Stimulated activated CD8-positive, alpha-beta memory T cell treated with anti-CD3 and anti-CD28 coated beads, Interleukin-4, amount 100 ng/mL, for 1 hour (primary cell): ENCODE measurements around the gene SOHLH1.

Experiments used
- DNase-seq, 2 donors: peaks; one replicate each; pipeline ENCODE4 v3.0.0-alpha.2; 2020; ENCODE audit warnings: low read depth in 2 of 2, low spot score in 1 of 2

Gene SOHLH1

GRCh38 chr9:135729480-135729879 lies 30.2 kb upstream of the SOHLH1 start:
- no peak for DNase-seq

- DNase-seq = no peak
Observed at GRCh38 chr9:135728436-135729110, 29.3 kb upstream of the SOHLH1 start.

- DNase-seq = no peak
Observed at GRCh38 chr9:135727257-135727875, 28.1 kb upstream of the SOHLH1 start.

GRCh38 chr9:135726138-135726853 lies 27.0 kb upstream of the SOHLH1 start:
- no peak for DNase-seq

- DNase-seq = no peak
Observed at GRCh38 chr9:135724186-135724787, 25.0 kb upstream of the SOHLH1 start.

- no peak for DNase-seq
Observed at GRCh38 chr9:135722365-135722764, 23.1 kb upstream of the SOHLH1 start.

GRCh38 chr9:135719472-135719871 lies 20.2 kb upstream of the SOHLH1 start:
- no peak for DNase-seq

- no peak for DNase-seq
Observed at GRCh38 chr9:135718616-135719015, 19.3 kb upstream of the SOHLH1 start.

- DNase-seq = no peak
Observed at GRCh38 chr9:135717410-135717809, 18.1 kb upstream of the SOHLH1 start.

- DNase-seq = no peak
Observed at GRCh38 chr9:135716045-135716444, 16.8 kb upstream of the SOHLH1 start.

- no peak for DNase-seq
Observed at GRCh38 chr9:135715056-135715595, 15.8 kb upstream of the SOHLH1 start.

- no peak for DNase-seq
Observed at GRCh38 chr9:135714242-135715055, 15.2 kb upstream of the SOHLH1 start.

GRCh38 chr9:135712613-135713295 lies 13.5 kb upstream of the SOHLH1 start:
- DNase-seq = no peak

GRCh38 chr9:135711881-135712280 lies 12.6 kb upstream of the SOHLH1 start:
- no peak for DNase-seq

- DNase-seq = no peak
Observed at GRCh38 chr9:135711391-135711790, 12.1 kb upstream of the SOHLH1 start.

GRCh38 chr9:135708164-135708563 lies 8.9 kb upstream of the SOHLH1 start:
- no peak for DNase-seq

- DNase-seq = no peak
Observed at GRCh38 chr9:135707252-135708138, 8.2 kb upstream of the SOHLH1 start.

- DNase-seq = no peak
Observed at GRCh38 chr9:135706288-135706687, 7.0 kb upstream of the SOHLH1 start.

GRCh38 chr9:135705376-135705775 lies 6.1 kb upstream of the SOHLH1 start:
- no peak for DNase-seq
